Mucosa of descending colon (tissue), 3 donors: ENCODE measurements around the gene METTL4. TPM values are rescaled to one million over a fixed set of nuclear protein-coding genes. Genes with fewer than 3 reads are reported as not detected.

Experiments used
- ATAC-seq: fragments of 200-7000 bp; cut with Tn5 transposase; one replicate; pipeline ENCODE4 v1.9.1; 2020; ENCODE audit warnings: mild to moderate bottlenecking, moderate library complexity
- DNase-seq, 3 donors: peaks; one replicate each; pipeline ENCODE4 v3.0.0-alpha.2; 2020
- H3K36me3 ChIP-seq: fragments of 200-600 bp; one replicate; pipeline ENCODE4 v1.8.0; 2021; ENCODE audit warnings: low read depth, mild to moderate bottlenecking
- H3K4me1 ChIP-seq: fragments of 200-600 bp; one replicate; pipeline ENCODE4 v1.8.0; 2021; ENCODE audit warnings: low read depth, mild to moderate bottlenecking
- H3K4me3 ChIP-seq: fragments of 200-600 bp; one replicate; pipeline ENCODE4 v1.8.0; 2021; ENCODE audit warnings: mild to moderate bottlenecking
- H3K9me3 ChIP-seq: fragments of 200-600 bp; one replicate; pipeline ENCODE4 v1.8.0; 2021; ENCODE audit warnings: mild to moderate bottlenecking
- CTCF ChIP-seq: fragments of 200-600 bp; IDR thresholded peaks from one replicate; pipeline ENCODE4 v1.8.0; 2022; ENCODE audit warnings: antibody characterized with exemption, mild to moderate bottlenecking
- intact Hi-C, 2 donors: fragments of 100-400 bp; cut with DNase I in 1 of 2; cut with micrococcal nuclease in 1 of 2; formaldehyde crosslinking; loops; one replicate each; pipeline versions ENCODE4 v1.11.0 to v1.11.1; 2022; cut with DNase I, micrococcal nuclease
- total RNA-seq, 3 donors: library from RNA; stranded (reverse); fragmentation: NEBNext Ultra II Directional in 2 of 3; extraction: Animal tissue kit (Norgen Biotek cat#: 25700) in 2 of 3; gene quantifications; one replicate each; pipeline versions ENCODE4 v1.2.1 to v1.2.4, GENCODE V29; 2021 to 2023
- donor health status: DM: no; HTN: no; CAD: no; lungs with moderate emphysema.
- donor health status: DM: no; HTN: no; CAD: no.
- donor health status: DM: no; HTN: yes; CAD: no.

The METTL4 gene
- total RNA-seq, 3 donors from 2014 or later: 7.6 to 13.6 (median 10.6) TPM

- Histone ChIP-seq H3K9me3 (no peaks in the 10 kb centered on the region), H3K36me3 (no peaks in the 10 kb centered on the region), H3K4me3 (no peak overlapping the region), H3K4me1 (no peaks in the 10 kb centered on the region)
- TF ChIP-seq CTCF: no peak
- intact Hi-C loops: no loop called here
- DNase-seq (no peak), ATAC-seq (no peak)
Observed at GRCh38 chr18:2512059-2512458, 59.2 kb downstream of the METTL4 start.

GRCh38 chr18:2511451-2511850 lies 59.9 kb downstream of the METTL4 start:
- DNase-seq: no peak
- no peak for ATAC-seq
- Histone ChIP-seq H3K4me1 (no peaks in the 10 kb centered on the region), H3K9me3 (no peaks in the 10 kb centered on the region), H3K4me3 (no peak overlapping the region), H3K36me3 (no peaks in the 10 kb centered on the region)
- intact Hi-C loops: no loop called here
- TF ChIP-seq CTCF: no peak

- no peaks in the 10 kb centered on the region for H3K36me3 ChIP-seq
- H3K4me1 ChIP-seq: no peaks in the 10 kb centered on the region
- no peak overlapping the region for H3K4me3 ChIP-seq
- no peak for TF ChIP-seq CTCF
- no peak for DNase-seq
- intact Hi-C loops: no loop called here
- H3K9me3 ChIP-seq: no peaks in the 10 kb centered on the region
- no peak for ATAC-seq
Observed at GRCh38 chr18:2510416-2510815, 60.9 kb downstream of the METTL4 start.

- no peak overlapping the region for H3K4me3 ChIP-seq
- no peak for DNase-seq
- no peaks in the 10 kb centered on the region for H3K36me3 ChIP-seq
- no peaks in the 10 kb centered on the region for H3K9me3 ChIP-seq
- ATAC-seq: no peak
- no peaks in the 10 kb centered on the region for H3K4me1 ChIP-seq
- TF ChIP-seq CTCF: no peak
- intact Hi-C loops: no loop called here
Observed at GRCh38 chr18:2508678-2509077, 62.6 kb downstream of the METTL4 start.

GRCh38 chr18:2508155-2508554 lies 63.1 kb downstream of the METTL4 start:
- no peaks in the 10 kb centered on the region for H3K9me3 ChIP-seq
- ATAC-seq (no peak), DNase-seq (no peak)
- intact Hi-C loops: no loop called here
- no peak overlapping the region for H3K4me3 ChIP-seq
- no peaks in the 10 kb centered on the region for H3K36me3 ChIP-seq
- no peaks in the 10 kb centered on the region for H3K4me1 ChIP-seq
- no peak for TF ChIP-seq CTCF

GRCh38 chr18:2504642-2505041 lies 66.7 kb downstream of the METTL4 start:
- H3K4me3 ChIP-seq: no peak overlapping the region
- no peak for ATAC-seq
- no peaks in the 10 kb centered on the region for H3K4me1 ChIP-seq
- TF ChIP-seq CTCF: no peak
- no peaks in the 10 kb centered on the region for H3K36me3 ChIP-seq
- intact Hi-C loops: no loop called here
- DNase-seq: no peak
- H3K9me3 ChIP-seq: no peaks in the 10 kb centered on the region
